Activated CD8-positive, alpha-beta memory T cell treated with anti-CD3 and anti-CD28 coated beads for 4 hours (primary cell): ENCODE data around the gene CARM1.
"Not testable (repeated sequence)": the region's sequence is repeated elsewhere in the genome, so short reads cannot be mapped to it uniquely, and the experiment has no call there.

Experiments used
- DNase-seq, 2 donors: peaks; one replicate each; pipeline ENCODE4 v3.0.0-alpha.2; 2020; ENCODE audit warnings: low read depth in 2 of 2

The CARM1 gene

GRCh38 chr19:10872546-10873107 is 1.3 kb downstream of the CARM1 start:
- no peak for DNase-seq

GRCh38 chr19:10874024-10874423 is 2.7 kb downstream of the CARM1 start:
- DNase-seq = no peak

GRCh38 chr19:10876459-10877240 is 5.3 kb downstream of the CARM1 start:
- DNase-seq = no peak

- not testable (repeated sequence) for DNase-seq
Observed at GRCh38 chr19:10877608-10878007, 6.3 kb downstream of the CARM1 start.

- no peak for DNase-seq
Observed at GRCh38 chr19:10878253-10878652, 6.9 kb downstream of the CARM1 start.

DNA sequence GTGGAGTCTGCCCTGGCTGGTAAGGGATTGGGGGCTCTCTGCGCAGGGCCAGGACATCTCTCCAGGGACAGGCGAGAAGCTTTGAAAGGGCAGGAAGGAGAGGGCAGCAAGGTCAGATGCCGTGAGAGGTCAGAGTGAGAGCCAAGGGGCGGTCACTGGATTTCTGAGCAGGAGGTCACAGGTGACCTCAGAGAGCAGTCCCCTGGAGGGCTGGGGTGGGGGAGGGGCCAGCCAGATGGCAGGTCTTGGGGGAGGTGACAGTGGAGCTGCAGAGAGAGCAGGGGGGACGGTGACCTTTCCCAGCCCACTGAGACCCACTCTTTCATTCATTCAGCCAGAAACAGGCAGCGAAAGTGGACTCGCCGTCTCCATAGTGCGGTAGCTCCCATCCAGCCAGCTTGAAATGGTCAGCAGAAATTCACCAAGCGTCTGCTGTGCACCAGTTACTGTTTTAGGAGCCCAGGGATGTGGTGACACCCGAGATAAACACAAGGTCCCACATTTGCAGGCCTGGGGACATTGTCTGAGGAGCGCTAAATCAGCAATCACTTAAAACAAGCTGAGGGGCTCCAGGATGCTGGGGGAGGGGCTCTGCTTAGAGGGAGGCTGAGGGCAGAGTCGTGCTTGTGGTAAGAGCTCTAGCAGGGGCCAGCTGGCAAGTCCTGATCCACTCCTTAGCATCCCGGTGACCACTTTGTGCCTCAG is 10.2 kb downstream of the CARM1 start:
- no peak for DNase-seq

DNA sequence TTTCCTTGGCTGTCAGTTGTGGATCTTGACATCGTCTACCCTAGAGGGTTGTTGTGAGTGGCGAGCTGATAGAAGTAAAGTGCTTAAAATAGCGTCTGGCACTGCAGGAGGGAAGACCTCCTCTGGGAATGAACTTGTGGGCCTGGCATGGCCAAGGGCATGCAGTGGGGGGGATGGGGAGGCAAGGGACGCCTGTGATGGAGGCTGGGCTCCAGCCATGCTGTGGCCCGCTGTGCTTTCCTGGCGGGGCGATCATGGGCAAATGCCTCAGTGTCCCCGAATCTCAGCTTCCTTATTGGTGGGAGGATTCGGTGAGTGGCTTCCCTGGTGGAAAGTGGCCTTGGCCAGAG is 10.7 kb downstream of the CARM1 start:
- DNase-seq = no peak

DNA sequence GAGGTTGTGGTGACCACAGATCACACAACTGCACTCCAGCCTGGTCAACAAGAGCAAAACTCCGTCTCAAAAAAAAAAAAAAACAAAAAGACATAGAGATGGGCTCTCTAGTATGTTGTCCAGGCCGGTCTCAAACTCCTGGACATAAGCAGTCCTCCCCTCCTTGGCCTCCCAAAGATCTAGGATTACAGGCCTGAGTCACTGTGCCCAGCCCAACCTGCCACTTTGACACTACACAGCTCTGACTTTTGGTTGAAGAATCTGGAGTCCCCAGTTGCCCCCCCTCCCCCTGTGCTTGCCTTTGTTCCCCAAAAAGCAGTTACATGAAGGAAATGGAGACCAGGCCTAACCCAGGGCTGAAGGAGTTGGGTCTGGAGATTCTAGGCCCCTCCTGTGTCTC is 12.9 kb downstream of the CARM1 start:
- DNase-seq = no peak

DNA sequence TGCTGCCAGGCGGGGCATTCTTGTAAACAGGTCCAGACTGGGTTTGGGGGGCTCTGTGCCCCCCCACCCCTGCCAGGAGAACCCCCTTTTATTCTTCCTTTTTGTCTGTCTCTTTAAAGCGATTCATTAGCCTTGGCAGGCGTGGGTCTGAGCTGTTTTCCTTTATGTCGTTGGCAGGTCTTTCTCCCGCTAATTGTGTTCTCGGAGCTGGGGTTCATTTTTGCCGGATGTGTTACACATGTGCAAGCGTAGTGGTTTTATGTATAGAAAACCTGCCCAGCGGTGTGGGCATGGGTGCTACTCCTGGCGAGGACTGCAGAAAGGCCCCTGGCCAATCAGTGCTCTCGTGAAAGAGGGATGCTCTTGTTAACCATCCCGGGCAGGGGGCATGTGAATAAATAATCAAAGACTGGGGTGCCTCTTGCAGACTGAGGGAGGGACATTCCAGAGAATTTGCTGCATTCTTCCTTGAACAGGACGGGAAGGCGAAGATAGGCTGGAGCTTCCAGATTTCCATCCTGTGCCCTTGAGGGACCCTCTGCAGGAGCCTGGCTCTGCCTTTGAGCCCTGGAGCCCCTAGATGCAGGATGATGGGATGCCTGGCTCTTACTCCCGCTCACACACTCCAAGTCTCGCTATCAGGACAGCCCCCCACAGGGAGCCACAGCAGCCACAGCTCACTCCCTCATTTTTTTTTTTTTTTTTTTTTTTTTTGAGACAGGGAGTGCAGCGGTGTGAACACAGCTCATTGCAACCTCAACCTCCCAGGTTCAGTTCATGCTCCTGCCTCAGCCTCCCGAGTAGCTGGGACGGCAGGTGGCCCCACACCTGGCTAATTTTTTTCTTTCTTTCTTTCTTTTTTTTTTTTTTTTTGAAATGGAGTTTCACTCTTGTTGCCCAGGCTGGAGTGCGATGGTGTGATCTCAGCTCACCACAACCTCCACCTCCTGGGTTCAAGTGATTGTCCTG is 14.1 kb downstream of the CARM1 start:
- DNase-seq = no peak

DNA sequence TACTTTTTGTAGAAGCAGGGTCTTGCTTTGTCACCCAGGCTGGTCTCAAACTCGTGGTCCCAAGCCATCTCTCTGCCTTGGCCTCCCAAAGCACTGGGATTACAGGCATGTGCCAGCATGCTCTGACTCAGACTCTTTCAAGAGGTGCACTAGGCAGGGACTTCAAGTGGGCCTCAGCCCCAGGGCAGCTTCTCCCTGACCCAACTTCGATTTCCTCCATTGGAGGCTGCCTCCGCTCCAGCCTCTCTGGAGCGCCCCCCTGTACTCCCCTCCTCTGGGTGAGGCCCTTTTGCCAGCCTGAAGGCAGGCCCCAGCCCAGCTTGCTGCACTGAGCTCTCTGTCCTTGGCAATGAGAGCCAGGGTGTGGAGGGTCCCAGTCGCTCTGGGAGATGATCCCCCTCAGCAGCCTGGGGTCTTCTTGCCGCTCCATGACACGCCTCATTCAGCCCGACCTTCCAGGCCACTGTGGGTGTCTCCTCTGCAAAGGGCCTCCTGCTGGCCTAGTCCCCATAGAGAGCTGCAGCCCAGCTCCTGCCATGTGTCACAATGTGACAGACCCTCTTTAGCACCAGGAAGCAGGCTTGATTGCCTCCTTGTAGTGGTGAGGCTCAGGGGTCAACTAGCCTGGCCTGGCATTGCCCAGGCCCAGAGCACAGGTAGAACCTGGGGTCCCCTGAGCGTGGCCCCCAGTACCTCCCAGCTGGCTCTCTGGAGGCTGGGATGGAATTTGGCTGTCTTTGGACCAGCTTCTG is 16.4 kb downstream of the CARM1 start:
- no peak for DNase-seq

GRCh38 chr19:10888421-10888866 is 17.1 kb downstream of the CARM1 start:
- no peak for DNase-seq

DNA sequence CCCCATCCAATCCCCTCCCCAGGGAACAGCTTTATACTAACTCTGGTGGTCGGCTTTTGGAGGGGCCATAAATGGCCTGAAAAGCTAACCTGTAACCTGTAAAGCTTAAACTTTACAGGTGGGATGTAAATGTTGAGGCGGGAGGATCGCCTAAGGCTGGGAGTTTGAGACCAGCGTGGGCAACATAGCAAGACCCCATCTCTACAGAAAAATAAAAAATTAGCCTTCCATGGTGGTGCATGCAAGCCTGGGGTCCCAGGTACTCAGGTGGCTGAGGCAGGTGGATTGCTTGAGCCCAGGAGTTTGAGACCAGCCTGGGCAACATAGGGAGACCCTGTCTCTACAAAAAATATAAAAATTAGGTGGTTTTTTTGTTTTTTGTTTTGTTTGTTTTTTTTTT is 18.5 kb downstream of the CARM1 start:
- no peak for DNase-seq

GRCh38 chr19:10891405-10892086 is 20.2 kb downstream of the CARM1 start:
- DNase-seq = no peak

GRCh38 chr19:10892256-10892655 is 20.9 kb downstream of the CARM1 start:
- no peak for DNase-seq

GRCh38 chr19:10894911-10895213 is 23.5 kb downstream of the CARM1 start:
- DNase-seq = no peak

GRCh38 chr19:10895363-10895762 is 24.0 kb downstream of the CARM1 start:
- no peak for DNase-seq

- no peak for DNase-seq
Observed at GRCh38 chr19:10895920-10896319, 24.6 kb downstream of the CARM1 start.

- no peak for DNase-seq
Observed at GRCh38 chr19:10896851-10897526, 25.6 kb downstream of the CARM1 start.

GRCh38 chr19:10898633-10899032 is 27.3 kb downstream of the CARM1 start:
- DNase-seq = no peak

DNA sequence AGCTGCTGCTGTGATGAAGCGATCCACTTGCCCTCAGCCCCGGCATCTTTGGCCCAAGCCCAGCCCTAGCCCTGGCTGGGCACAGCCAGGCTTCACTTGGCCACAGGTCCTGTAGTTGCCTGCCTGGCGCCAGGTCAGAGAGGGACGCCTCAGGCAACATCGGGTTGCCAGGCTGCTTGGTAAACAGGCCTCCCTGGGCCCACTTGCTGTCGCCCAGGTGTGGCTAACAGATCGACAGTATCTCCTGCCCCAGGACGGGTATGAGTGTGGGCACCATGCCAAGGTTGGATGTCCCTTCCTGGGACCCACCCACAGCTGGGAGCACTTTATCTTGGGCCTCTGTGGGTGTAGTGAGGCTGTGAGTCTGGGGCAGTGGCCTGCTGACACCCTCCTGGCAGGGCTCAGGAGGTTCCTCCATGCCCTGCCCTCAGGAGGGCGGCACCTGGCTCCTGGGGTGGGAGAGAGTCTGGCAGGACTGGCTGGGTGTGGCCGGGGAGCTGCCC is 27.8 kb downstream of the CARM1 start:
- no peak for DNase-seq
